ENCODE data around the gene TRMT112. TPM values are rescaled to one million over a fixed set of nuclear protein-coding genes. Genes with fewer than 3 reads are reported as not detected.
A peak's percentile ranks its signal among the peaks of the same experiment; 100 is the strongest.
"Not testable (repeated sequence)": the region's sequence is repeated elsewhere in the genome, so short reads cannot be mapped to it uniquely, and the experiment has no call there.

TRMT112 gene
- total RNA-seq, 4 donors from 2014 or later: 202 to 281 (median 212) TPM

DNA sequence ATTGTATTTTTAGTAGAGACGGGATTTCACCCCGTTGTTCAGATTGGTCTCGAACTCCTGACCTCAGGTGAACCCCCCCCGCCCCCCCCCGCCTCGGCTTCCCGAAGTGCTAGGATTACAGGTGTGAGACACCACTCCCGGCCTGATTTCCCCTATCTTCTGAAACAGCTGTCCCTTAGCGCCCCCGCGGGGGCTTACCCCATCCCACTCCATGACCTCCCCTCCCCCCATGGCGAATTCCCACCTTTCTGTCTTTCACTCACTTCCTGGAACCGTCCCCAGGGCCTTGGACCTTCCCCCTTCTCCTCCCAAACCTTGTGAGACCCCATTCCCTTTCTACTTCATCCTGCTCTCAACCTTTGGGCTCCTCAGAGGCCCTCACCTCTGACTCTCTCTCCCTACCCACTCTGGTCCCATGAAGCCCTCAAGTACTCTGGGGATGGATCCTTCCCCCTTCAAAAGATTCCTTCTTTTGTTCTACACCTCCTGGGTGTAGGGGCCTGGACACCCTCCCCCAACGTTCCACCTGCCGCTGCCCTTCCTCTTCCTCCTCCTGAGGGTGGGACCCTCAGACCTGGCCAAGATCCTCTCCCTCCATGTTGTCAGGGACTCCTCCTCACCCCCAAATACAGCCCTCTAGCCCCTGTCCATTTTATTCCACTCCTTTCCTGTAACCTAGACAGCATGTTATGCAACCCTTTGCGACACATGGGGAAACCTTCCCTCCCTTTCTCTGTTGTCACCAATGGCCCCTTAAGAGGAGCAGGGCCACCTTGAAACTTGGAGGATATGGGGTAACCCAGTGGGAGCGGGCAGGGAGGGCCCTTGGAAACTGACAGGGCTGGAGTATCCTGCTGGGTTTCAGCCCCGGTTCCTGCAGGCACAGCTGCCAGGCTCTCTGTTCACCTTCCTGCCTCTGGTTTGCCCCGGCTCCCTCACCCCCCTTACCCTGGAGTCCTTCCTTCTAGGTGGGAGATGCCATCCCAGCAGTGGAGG lies 1.7 kb upstream of the TRMT112 start:
- DNase-seq (ENCODE audit: extremely low spot score): no peak
- Histone ChIP-seq H3K27ac (replicated peaks in 1 of 4) (peak overlapping the region; percentile 94 to 99 (median 96)), H3K4me3 (peak overlapping the region; percentile 79 to 95 (median 82)), H3K9me3 (no peaks in the 10 kb centered on the region), H3K36me3 (peaks cover 18 to 55% (median 54%) of the 10 kb centered on the region in 4 donors), H3K27me3 (no peaks in the 10 kb centered on the region), H3K4me1 (peaks cover 17 to 41% (median 29%) of the 10 kb centered on the region in 4 donors)
- intact Hi-C loops (cut with DNase I): no loop called here
- WGBS: 27% methylated on average over 19 of the region's 19 CpGs
- no peak for TF ChIP-seq POLR2A (IDR thresholded peaks at IDR 0.05; ENCODE audit: low read depth)
- no peak for TF ChIP-seq EP300 (IDR thresholded peaks at IDR 0.05)
- TF ChIP-seq, protein P1, sequence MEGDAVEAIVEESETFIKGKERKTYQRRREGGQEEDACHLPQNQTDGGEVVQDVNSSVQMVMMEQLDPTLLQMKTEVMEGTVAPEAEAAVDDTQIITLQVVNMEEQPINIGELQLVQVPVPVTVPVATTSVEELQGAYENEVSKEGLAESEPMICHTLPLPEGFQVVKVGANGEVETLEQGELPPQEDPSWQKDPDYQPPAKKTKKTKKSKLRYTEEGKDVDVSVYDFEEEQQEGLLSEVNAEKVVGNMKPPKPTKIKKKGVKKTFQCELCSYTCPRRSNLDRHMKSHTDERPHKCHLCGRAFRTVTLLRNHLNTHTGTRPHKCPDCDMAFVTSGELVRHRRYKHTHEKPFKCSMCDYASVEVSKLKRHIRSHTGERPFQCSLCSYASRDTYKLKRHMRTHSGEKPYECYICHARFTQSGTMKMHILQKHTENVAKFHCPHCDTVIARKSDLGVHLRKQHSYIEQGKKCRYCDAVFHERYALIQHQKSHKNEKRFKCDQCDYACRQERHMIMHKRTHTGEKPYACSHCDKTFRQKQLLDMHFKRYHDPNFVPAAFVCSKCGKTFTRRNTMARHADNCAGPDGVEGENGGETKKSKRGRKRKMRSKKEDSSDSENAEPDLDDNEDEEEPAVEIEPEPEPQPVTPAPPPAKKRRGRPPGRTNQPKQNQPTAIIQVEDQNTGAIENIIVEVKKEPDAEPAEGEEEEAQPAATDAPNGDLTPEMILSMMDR (IDR thresholded peaks at IDR 0.05): no peak
- no peak for TF ChIP-seq POLR2AphosphoS5 (IDR thresholded peaks at IDR 0.05)

DNA sequence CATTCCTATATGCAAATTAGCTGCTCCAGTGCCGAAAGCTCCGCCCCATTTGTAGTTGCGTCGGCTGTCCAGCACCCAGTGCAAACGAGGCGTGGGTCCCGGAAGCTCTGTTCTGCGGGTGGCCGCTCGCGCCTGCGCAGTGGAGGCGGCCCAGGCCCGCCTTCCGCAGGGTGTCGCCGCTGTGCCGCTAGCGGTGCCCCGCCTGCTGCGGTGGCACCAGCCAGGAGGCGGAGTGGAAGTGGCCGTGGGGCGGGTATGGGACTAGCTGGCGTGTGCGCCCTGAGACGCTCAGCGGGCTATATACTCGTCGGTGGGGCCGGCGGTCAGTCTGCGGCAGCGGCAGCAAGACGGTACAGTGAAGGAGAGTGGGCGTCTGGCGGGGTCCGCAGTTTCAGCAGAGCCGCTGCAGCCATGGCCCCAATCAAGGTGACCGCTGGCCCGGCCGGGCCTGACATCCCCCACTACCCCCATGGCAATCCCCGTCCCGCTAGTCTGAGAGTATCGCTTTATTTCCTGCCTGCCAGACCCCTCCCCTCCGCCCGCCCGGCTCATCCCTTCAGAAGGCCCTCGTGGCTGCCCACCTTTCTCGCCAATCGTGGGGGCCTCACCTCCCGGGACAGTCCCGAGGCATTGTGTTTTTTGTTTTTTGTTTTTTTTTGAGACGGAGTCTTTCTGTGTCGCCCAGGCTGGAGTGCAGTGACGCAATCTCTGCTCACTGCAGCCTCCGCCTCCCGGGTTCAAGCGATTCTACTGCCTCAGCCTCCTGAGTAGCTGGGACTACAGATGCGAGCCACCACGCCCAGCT lies 804 bp upstream of the TRMT112 start, which contains the start of gene PRDX5:
TSS of gene PRDX5 (plus strand) at position 161 of the 805 bp plus-strand sequence. CDS start at position 256, 95 bp downstream.
- TF ChIP-seq POLR2A (IDR thresholded peaks at IDR 0.05; ENCODE audit: low read depth) (peak; percentile 82), POLR2AphosphoS5 (IDR thresholded peaks at IDR 0.05) (peak; percentile 94 to 95), EP300 (IDR thresholded peaks at IDR 0.05) (no peak)
- TF ChIP-seq, protein P1 (IDR thresholded peaks at IDR 0.05): peak; percentile 35 to 74 (median 44)
- H3K36me3 ChIP-seq: peaks cover 18 to 61% (median 59%) of the 10 kb centered on the region in 4 donors

DNA sequence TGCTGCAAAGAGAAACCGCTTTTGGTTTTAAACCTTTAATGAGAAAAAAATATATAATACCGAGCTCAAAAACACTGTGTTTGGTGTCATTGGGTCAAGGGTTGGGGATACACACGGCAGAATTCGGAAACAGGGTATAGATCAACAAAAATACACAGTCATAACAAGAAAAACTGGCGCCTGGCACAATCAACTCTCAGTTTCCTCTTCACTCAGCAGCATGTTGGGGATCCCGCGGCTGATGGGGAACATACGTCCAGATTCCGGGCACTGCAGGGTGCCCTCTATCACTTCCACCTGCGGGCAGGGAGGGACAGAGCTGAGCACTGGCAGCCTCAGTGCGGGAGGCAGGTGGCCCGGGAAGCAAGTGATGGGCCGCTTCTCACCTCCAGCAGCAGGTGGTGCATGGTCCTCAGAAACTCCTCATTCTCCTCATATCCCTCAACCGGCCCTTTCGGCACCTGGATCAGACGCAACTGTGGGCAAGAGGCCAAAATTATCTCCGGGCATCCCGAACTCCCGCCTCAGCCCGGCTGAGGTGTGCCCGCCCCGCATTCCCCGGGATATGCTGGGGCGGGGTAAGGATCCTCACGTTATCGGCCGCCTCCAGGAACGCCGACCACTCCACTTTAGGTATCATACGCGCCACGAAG lies 561 bp downstream of the TRMT112 start:
- no peak for DNase-seq (ENCODE audit: extremely low spot score)
- Histone ChIP-seq H3K27ac (replicated peaks in 1 of 4) (peak overlapping the region; percentile 94 to 99 (median 96)), H3K4me1 (peaks cover 27 to 59% (median 42%) of the 10 kb centered on the region in 4 donors), H3K36me3 (peaks cover 18 to 49% (median 47%) of the 10 kb centered on the region in 4 donors), H3K27me3 (no peaks in the 10 kb centered on the region), H3K4me3 (peak overlapping the region; percentile 79 to 95 (median 82)), H3K9me3 (no peaks in the 10 kb centered on the region)
- intact Hi-C loops (cut with DNase I): no loop called here
- TF ChIP-seq POLR2A (IDR thresholded peaks at IDR 0.05; ENCODE audit: low read depth) (no peak), POLR2AphosphoS5 (IDR thresholded peaks at IDR 0.05) (no peak)
- 21% methylated on average over 12 of the region's 32 CpGs for WGBS

More for the DNA sequence above, 804 bp upstream of the TRMT112 start, which contains the start of gene PRDX5:
- H3K9me3 ChIP-seq: no peaks in the 10 kb centered on the region
- 0% methylated on average over 24 of the region's 61 CpGs for WGBS
- H3K27ac ChIP-seq (replicated peaks in 1 of 4): peak within 1 kb of the TSS; percentile 94 to 99 (median 96)
- H3K27me3 ChIP-seq: no peaks in the 10 kb centered on the region
- intact Hi-C loops (cut with DNase I): no loop called here
- DNase-seq (ENCODE audit: extremely low spot score): peak; percentile 99
- H3K4me3 ChIP-seq: peak within 1 kb of the TSS; percentile 79 to 95 (median 82)
- H3K4me1 ChIP-seq: peaks cover 23 to 49% (median 34%) of the 10 kb centered on the region in 4 donors

DNA sequence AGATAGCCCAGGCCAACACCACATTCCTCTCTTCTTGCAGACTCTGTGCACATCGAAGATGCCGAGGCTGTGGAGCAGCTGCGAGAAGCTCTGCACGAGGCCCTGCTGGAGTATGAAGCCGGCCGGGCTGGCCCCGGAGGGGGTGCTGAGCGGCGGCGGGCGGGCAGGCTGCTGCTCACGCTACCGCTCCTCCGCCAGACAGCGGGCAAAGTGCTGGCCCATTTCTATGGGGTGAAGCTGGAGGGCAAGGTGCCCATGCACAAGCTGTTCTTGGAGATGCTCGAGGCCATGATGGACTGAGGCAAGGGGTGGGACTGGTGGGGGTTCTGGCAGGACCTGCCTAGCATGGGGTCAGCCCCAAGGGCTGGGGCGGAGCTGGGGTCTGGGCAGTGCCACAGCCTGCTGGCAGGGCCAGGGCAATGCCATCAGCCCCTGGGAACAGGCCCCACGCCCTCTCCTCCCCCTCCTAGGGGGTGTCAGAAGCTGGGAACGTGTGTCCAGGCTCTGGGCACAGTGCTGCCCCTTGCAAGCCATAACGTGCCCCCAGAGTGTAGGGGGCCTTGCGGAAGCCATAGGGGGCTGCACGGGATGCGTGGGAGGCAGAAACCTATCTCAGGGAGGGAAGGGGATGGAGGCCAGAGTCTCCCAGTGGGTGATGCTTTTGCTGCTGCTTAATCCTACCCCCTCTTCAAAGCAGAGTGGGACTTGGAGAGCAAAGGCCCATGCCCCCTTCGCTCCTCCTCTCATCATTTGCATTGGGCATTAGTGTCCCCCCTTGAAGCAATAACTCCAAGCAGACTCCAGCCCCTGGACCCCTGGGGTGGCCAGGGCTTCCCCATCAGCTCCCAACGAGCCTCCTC lies 1.5 kb downstream of the TRMT112 start:
- not testable (repeated sequence) for DNase-seq (ENCODE audit: extremely low spot score)

More for the DNA sequence above, 1.5 kb downstream of the TRMT112 start:
- intact Hi-C loops (cut with DNase I); H3K27me3 ChIP-seq; H3K9me3 ChIP-seq: not testable (repeated sequence)
- H3K27ac ChIP-seq (replicated peaks in 1 of 4): peak overlapping the region; percentile 94 to 99 (median 96)
- peaks cover 12 to 43% (median 40%) of the 10 kb centered on the region in 4 donors for H3K36me3 ChIP-seq
- 63% methylated on average over 9 of the region's 25 CpGs for WGBS
- H3K4me1 ChIP-seq: peaks cover 27 to 59% (median 42%) of the 10 kb centered on the region in 4 donors
- H3K4me3 ChIP-seq: peak overlapping the region in 1 of 4 donors; percentile 84

Data from esophagus muscularis mucosa (tissue), 4 donors.